Stromal cell of bone marrow (primary cell): ENCODE results near the gene HS6ST1.

Source experiments
- DNase-seq: peaks from one replicate; pipeline ENCODE4 v3.0.0-alpha.2; 2012; ENCODE audit warnings: low read depth

The HS6ST1 gene

DNA sequence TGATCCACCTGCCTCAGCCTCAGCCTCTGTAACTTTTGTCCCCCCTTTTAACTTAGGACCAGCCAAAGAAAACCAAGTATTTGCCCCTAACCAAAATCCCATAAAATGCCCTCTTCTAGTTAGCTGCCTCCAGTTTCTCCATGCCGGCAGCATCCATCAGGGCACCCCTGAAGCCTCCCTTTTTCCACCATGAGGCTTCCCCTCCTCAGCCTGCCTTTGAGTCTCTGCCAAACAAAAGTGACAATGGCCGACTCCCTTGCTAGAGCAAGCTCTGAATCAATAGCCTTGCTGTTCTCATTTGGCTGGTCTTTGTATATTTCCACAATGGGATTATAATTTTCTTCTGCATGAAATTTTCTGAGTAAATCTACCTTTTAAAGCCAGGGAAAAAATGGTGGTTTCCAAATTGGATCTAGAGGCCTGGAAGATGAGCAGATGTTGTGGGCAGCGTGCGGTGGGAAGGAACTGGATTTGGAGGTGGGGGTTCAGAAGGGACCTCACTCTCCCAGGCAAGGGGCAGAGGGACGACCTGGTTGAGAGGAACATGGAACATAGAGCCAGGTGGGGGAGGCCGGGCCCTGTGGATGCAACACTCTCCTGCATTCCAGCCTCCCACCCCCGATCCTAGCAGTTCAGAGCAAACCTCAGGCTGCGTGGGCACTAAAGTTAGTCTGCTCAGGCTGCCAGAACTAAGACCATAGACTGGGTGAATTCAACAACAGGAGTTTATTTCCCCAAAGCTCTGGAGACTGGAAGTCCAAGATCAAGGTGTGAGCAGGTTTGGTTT, 80.6 kb downstream of the HS6ST1 start:
- no peak for DNase-seq

DNA sequence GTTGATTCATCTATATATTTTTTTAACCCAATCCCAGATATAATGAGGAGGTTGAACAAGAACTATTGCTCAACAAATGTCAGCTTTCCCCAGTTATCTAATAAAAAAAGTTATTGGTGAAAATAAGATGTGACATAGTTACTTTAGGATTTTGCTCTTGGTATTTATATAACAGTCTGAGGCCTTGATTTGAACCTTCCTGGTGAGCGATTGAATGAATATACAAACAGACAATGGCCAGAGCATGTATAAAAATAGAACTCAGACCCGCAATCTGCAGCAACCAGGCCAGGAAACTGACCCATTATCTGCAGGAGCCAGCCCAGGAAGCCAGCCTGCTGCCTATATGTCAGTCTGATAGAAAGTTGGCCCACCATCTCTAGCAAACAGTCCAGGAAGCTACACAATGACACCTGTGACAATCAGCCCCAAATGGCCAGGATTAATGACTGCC, 81.6 kb downstream of the HS6ST1 start:
- peak; percentile 28 for DNase-seq

DNA sequence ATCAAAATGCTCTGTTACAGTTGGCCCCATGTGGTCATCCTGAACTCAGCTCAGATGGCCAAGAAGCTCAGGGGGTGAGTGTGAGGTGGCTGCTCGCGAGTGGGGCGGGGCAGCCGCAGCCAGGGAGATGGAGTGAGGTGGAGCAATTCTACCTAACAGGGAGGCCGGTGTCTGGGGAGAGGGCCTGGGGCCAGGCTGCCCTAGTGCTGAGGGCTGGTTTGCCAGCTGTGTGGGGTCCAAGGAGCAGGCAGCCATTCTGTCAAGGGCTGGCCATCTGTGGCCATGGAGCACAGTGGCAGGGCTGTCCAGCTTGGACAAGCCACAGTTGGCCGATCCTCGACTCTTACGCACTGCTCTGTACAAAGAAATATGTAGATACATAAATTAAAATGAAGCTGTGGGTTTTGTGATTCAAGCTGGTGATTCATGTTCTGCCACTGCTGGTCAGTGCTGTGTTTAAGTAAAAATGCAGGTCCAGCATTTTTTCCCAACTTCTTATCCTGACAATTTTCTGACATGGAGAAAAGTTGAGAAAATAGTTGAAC, 82.1 kb downstream of the HS6ST1 start:
- peak; percentile 81 for DNase-seq

DNA sequence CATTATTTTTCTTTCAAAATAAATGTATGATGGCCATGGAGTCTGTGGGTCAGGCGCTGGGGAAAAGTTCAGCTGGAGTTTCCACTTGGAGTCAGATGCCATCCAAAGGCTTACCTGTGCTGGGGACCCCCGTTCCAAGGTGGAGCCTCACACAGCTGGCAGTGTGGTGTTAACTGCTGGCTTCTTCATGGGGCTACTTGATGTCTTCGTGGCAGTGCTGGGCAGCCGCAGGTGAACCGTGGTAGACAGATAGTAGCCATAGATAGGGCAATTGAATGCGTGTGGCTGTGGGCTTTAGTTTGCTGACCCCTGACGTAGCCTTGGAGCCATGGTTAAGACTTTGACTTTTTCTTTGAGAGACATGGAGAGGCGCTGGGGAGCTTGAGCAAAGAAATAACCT, 83.1 kb downstream of the HS6ST1 start:
- no peak for DNase-seq

DNA sequence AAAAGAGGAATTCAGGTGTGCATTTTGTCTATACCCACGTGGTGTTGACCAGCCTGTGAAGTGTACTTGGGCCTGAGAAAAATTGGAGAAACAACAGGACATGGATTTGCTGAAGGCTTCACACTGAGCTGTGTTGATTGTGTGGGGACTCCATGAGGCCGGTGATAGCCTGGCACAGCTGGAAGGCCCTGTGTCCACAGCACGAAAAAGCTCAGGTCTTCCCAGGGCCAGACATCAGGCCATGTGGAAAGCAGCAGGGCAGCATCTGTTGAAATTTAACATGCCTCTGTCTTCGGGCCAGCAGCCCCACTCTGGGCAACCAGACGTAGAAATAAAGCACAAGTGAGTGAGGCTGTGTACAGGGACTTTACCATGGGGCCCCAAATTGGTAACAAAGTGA, 84.1 kb downstream of the HS6ST1 start:
- no peak for DNase-seq

DNA sequence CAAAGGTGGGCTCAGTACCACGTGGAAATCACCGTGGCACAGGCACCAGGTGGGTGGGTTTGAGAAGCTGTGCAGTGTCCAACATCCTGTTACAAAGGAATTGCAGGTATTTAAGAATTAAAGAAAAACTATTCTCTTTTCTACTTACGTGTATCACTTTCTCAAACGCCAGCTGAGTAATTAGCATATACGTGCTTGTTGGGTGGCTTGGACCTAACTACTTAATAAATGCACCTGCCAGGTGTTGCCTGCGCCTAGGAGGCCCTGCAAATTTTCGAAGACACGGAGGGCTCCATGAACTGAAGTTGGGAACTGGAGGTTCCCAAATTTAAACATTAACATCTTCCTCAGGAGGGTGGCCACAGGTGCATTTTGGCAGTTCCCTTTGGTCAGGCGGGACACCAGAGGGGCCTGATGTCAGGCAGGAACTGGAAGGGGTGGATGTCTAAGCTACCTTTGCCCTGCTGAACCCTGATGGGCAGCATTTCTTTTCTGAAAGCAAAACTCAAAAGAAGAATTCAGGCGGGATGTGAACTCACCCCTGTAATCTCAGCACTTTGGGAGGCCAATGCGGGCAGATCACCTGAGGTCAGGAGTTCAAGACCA, 84.8 kb downstream of the HS6ST1 start:
- DNase-seq: no peak

DNA sequence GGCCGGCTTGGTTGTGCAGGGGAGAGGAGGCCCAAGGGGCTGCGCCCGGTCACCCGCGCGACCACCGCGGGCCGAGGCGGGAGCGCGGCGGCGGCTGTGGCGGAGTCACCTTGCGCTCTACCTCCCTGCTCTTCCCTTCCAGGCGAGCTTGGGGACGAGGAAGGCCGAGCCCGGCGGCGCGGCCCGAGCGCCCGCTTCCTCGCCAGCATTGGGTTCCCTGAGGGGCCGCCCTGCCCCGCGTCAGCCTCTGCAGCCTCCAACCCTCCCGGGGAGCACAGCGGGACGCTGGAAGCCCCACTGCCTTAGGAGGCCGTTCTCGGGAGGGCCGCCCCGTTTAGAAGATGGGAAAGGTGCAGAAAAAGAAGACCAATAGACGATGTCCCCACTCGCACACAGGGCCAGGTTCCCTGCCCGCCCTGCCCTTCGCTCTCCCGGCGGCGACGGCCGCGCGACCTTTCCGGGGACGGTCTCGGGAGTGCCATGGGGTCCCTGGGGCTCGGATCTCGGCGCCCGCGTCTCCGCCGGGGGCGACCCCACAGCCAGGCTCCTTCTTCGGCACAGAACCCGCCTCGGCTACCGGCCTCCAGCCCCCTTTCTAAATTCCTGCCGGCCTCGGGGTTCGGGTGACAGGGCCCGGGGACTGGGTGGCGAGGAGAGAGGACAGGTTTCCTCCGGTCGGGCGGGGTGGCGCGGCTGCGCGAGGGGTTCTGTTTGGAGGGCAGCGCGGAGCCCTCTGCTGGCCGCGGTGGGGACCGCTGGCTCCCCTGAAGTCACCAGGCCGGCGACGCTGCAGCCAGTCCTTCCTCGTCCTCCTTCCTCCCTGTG, 85.5 kb downstream of the HS6ST1 start:
- DNase-seq: peak; percentile 43

DNA sequence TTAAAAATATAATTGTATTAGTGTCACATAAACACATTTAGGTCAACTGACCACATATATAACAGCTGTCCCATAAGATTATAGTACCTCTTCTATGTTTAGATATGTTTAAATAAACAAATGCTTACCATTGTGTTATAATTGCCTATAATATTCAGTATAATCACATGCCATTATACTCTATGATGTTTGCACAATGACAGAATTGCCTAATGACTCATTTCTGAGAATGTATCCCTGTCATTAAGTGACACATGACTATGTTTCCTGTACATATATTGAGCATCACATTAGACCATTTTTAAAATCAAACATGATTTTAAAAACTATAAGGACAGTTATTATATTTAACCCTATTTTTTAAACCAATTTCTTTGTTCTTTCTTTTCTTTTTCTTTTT, 89.8 kb downstream of the HS6ST1 start:
- DNase-seq: peak; percentile 9

DNA sequence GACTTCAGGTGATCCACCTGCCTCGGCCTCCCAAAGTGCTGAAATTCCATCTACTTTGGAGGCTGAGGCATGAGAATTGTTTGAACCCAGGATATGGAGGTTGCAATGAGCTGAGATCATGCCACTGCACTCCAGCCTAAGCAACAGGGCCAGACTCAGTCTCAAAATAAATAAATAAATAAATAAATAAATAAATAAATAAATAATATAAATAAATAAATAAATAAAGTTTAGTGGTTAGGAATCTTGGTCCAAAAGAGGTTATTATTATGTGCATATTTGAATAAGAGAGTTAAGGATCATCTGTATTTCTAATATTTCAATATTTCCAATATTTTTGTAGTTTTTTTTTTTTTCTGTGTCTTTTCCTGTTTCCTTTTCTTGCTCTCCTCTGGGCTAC, 90.8 kb downstream of the HS6ST1 start:
- no peak for DNase-seq

DNA sequence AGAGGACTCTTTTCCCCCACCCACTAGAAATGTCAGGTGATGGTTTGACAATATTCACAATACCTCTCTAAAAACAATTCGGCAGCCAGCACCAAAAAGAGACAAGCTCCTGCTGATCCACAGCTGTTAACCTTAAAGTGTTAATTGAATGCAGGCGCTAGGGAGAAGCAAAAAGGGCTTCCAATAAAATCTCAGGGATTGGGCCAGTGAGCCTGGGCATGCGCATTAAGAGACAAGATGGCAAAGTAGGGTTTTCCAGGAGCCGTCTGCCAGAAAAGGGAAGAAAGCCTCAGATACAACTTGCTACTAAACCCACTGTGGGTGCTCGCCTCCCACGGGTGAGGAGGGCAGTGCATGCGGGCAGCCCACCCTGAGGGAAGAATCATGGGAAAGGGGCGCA, 98.8 kb downstream of the HS6ST1 start:
- no peak for DNase-seq

DNA sequence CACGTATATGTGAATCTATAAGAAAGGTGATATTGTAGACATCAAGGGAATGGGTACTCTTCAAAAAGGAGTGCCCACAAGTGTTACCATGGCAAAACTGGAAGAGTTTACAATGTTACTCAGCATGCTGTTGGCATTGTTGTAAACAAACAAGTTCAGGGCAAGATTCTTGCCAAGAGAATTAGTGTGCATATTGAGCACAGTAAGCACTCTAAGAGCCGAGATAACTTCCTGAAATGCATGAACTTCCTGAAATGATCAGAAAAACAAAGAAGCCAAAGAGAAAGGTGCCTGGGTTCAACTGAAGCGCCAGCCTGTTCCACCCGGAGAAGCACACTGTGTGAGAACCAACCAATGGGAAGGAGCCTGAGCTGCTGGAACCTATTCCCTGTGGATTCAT, 101.0 kb downstream of the HS6ST1 start:
- DNase-seq: no peak

DNA sequence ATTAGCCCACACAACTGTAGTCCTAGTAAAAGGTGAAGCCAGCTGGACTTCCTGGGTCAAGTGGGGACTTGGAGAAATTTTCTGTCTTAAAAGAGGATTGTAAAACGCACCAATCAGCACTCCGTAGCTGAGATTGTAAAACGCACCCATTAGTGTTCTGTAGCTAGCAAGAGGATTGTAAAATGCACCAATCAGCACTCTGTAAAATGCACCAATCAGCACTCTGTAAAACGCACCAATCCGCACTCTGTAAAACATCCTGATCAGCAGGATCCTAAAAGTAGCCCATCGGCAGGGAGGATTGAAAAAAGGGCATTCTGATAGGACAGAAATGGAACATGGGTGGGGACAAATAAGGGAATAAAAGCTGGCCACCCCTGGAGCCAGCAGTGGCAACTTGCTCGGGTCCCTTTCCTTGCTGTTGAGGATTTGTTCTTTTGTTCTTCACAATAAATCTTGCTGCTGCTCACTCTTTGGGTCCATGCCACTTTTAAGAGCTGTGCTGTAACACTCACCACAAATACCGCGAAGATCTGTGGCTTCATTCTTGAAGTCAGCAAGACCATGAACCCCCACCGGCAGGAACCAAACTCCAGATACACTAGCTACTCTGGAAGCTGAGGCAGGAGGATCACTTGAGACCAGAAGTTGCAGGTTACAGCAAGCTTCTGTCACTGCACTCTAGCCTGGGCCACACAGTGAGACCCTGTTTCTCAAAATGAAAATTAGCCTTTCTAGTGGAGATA, 102.6 kb downstream of the HS6ST1 start:
- no peak for DNase-seq
